Calu3 (cell line): Measurements from ENCODE around the gene LRMDA. TPM values are rescaled to one million over a fixed set of nuclear protein-coding genes. Genes with fewer than 3 reads are reported as not detected.

Experiments used
- BruUV-seq: library from RNA; stranded (reverse); fragments of 400-500 nt; replicated peaks from 2 replicates; lab custom pipeline; 2021; lab: Mats Ljungman, UMichigan
- CTCF ChIA-PET: fragments of 300-600 bp; sonication (Branson Sonifier 250); formaldehyde crosslinking; loops from one replicate; lab custom pipeline; 2022; ENCODE audit warnings: antibody characterized with exemption; lab: Charles Lee
- DNase-seq: peaks from one replicate; pipeline ENCODE4 v3.0.0; 2022
- H3K27ac Mint-ChIP-seq: one replicate; pipeline ENCODE4 v1.8.0; 2022; ENCODE audit warnings: mixed read lengths; ENCODE audit not compliant: unreplicated experiment
- H3K27me3 Mint-ChIP-seq: one replicate; pipeline ENCODE4 v1.8.0; 2022; ENCODE audit warnings: mixed read lengths; ENCODE audit not compliant: unreplicated experiment
- H3K36me3 Mint-ChIP-seq: one replicate; pipeline ENCODE4 v1.8.0; 2022; ENCODE audit warnings: mild to moderate bottlenecking, moderate library complexity, mixed read lengths; ENCODE audit not compliant: insufficient read depth, unreplicated experiment
- H3K4me1 Mint-ChIP-seq: one replicate; pipeline ENCODE4 v1.8.0; 2022; ENCODE audit warnings: mild to moderate bottlenecking, low read depth, mixed read lengths; ENCODE audit not compliant: unreplicated experiment
- H3K4me3 Mint-ChIP-seq: one replicate; pipeline ENCODE4 v1.8.0; 2022; ENCODE audit warnings: mild to moderate bottlenecking, low read depth, moderate library complexity, mixed read lengths; ENCODE audit not compliant: unreplicated experiment
- H3K9me3 Mint-ChIP-seq: one replicate; pipeline ENCODE4 v1.8.0; 2022; ENCODE audit warnings: low read depth, mixed read lengths; ENCODE audit not compliant: unreplicated experiment
- CTCF ChIP-seq: fragments of 200-600 bp; IDR thresholded peaks from one replicate; pipeline ENCODE4 v1.8.0; 2022; ENCODE audit warnings: antibody characterized with exemption; ENCODE audit not compliant: unreplicated experiment
- intact Hi-C: fragments of 100-400 bp; cut with micrococcal nuclease; formaldehyde crosslinking; loops from one replicate; pipeline ENCODE4 v1.10.0; 2022; ENCODE audit not compliant: unreplicated experiment
- total RNA-seq: library from RNA; stranded (reverse); gene quantifications from 2 replicates; pipeline ENCODE4 v1.2.3, GENCODE V29; 2022

The LRMDA gene
- total RNA-seq, 1 experiment from 2014 or later = 7.6 TPM

DNA sequence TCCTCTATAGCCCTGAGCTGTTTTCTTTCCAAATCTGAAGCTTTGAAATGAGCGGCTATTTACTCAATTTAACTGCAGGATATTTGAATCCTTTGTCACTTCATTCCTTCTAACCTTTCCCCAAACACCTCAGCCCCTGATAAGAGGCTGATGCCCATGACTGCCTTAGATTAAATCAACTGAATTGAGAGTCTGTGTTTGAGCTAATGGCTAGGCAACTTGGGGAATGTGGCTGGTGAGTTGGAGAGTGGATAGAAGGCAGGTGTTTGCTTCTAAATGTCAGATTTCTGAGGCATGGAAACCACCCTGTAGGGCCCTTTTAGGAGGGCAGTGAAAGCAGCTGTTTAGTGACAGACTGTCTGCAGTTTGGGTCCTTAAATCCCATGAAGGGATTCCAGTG lies 759.9 kb downstream of the LRMDA start:
- peaks cover 25% of the 10 kb centered on the region for H3K9me3 Mint-ChIP-seq
- no peak overlapping the region for H3K27ac Mint-ChIP-seq
- no peak overlapping the region for H3K4me3 Mint-ChIP-seq

DNA sequence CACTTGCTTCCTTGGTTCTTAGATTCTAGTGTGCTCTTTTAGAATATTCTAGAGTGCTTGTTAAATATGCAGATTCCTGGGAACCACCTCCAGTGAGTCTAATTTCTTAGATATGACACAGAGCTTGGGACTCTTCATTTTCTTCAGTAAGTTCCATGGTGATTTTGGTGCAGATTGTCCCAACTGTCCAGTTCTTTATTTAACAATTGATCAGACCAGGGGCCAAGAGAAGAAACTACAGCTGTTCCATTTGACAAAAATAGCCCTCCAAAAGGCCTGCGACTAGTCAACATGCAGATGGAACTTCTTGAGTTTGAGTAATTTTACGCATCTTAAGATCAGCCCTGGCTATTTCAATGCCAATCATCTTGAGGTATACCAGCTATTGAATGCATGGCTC lies 760.7 kb downstream of the LRMDA start:
- DNase-seq = no peak
- no peaks in the 10 kb centered on the region for H3K27me3 Mint-ChIP-seq
- H3K9me3 Mint-ChIP-seq = peaks cover 25% of the 10 kb centered on the region
- H3K4me1 Mint-ChIP-seq = no peaks in the 10 kb centered on the region
- no peak overlapping the region for H3K27ac Mint-ChIP-seq
- no peak for TF ChIP-seq CTCF
- intact Hi-C loops = no loop called here
- no TSS peak for BruUV-seq
- no peak overlapping the region for H3K4me3 Mint-ChIP-seq
- CTCF ChIA-PET = no interaction called here
- H3K36me3 Mint-ChIP-seq = no peaks in the 10 kb centered on the region

More for the DNA sequence above, 759.9 kb downstream of the LRMDA start:
- intact Hi-C loops = no loop called here
- BruUV-seq = no TSS peak
- no peaks in the 10 kb centered on the region for H3K36me3 Mint-ChIP-seq
- CTCF ChIA-PET = no interaction called here
- H3K4me1 Mint-ChIP-seq = no peaks in the 10 kb centered on the region
- no peaks in the 10 kb centered on the region for H3K27me3 Mint-ChIP-seq
- DNase-seq = no peak
- TF ChIP-seq CTCF = no peak

DNA sequence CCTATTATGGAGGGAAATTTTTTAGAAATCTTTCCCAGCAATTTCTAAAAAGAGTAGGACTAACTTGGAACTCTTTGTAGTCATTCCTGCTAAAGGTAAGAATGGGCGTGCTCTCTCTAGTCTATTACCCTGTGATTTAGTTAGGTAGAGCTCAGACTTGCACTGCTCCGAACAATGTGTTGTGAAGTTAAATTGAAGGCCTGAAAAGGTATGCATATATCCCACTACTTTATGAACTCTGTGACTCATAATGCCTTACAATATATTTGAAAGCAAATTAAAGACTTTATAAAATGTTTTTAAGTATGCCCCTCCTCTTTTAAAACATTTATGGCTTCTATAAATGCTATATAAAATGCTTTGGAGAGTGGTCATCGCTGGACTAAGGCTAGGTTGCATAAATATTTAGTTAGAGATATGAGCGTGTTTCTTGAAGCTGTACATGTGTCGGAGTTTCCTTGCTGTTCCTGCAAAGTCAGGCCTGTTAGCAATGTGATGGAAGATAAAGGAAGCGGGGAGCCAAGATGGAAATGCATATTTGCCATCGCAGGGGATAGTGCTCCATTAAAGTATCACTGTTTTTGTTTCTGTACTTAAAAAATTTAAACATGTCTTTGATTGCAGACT lies 761.4 kb downstream of the LRMDA start:
- no TSS peak for BruUV-seq
- CTCF ChIA-PET = no interaction called here
- H3K9me3 Mint-ChIP-seq = peaks cover 20% of the 10 kb centered on the region
- H3K36me3 Mint-ChIP-seq = no peaks in the 10 kb centered on the region
- no peaks in the 10 kb centered on the region for H3K27me3 Mint-ChIP-seq
- TF ChIP-seq CTCF = no peak
- no peaks in the 10 kb centered on the region for H3K4me1 Mint-ChIP-seq
- intact Hi-C loops = no loop called here
- DNase-seq = no peak
- no peak overlapping the region for H3K27ac Mint-ChIP-seq
- no peak overlapping the region for H3K4me3 Mint-ChIP-seq

DNA sequence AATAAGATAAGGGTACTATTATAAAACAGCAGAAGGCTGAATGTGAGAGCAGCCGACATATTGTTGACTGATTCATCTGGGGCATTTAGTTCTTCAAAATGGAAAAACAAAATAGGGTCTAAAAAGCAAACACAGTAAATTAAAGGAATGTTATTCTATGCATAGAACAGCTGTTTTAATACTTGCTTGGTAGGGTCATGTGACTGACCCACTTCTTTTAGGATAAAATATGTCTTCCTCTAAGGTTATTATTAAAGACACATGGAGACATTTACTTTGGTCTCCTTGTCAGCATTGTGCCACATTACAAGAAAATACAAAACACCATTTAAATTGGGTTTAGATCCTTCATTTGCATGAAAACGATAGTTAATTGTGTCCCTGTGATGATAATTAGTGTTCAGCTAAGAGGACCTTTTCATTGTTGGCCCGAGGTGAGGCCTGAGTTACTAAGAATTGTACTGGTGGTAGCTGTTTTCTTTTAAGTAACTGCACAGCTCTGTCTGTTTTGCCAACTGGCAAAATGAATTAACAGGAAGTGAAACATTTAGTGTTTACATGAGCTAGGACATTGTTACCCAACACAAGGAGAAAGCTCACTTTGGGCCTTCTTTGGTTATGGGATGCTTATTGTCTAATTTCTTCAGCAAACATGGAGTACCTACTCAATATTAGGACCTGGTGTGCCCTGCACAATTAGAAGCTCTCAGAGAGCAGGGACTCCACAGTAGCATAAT lies 764.4 kb downstream of the LRMDA start:
- intact Hi-C loops = no loop called here
- Mint-ChIP-seq H3K27me3 (no peaks in the 10 kb centered on the region), H3K36me3 (no peaks in the 10 kb centered on the region), H3K27ac (no peak overlapping the region), H3K4me1 (no peaks in the 10 kb centered on the region), H3K9me3 (peaks cover 15% of the 10 kb centered on the region), H3K4me3 (no peak overlapping the region)
- CTCF ChIA-PET = no interaction called here
- DNase-seq = no peak
- no TSS peak for BruUV-seq
- no peak for TF ChIP-seq CTCF
